ENCODE measurements around the gene METTL13. TPM values are rescaled to one million over a fixed set of nuclear protein-coding genes. Genes with fewer than 3 reads are reported as not detected.

METTL13 gene
- total RNA-seq, 2 experiments from 2014 or later: 6.5 to 7.9 TPM

DNA sequence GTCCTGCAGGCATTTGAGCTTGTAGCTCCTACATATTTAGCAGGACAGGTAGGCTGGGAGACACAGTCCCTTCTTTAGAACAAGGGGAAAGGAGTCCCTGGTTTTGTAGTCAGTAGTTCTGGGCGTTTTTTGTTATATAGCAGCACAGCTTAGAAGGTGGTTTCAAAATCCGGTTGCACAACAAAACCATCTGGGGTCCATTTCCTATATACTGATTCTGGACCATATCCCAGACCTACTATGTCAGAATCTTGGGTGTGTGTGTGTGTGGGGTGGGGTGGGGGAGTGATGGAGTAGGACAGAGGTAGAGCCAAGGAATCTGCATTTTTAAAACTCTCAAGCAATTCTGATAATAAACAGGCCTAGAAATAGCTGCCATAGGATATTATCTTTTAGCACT lies 21.6 kb downstream of the METTL13 start:
- Histone ChIP-seq H3K4me3 (ENCODE audit: low read length) (no peak overlapping the region), H3K4me1 (ENCODE audit: insufficient read depth, low read length) (no peaks in the 10 kb centered on the region), H3K36me3 (ENCODE audit: insufficient read depth, low read length) (peaks cover 9% of the 10 kb centered on the region), H3K27ac (ENCODE audit: low read depth in 1 of 2, low read length in 2 of 2) (no peak overlapping the region), H3K9me3 (ENCODE audit: control insufficient read depth in 1 of 2, insufficient read depth in 1 of 2, low read length in 2 of 2) (no peaks in the 10 kb centered on the region), H3K27me3 (ENCODE audit: control insufficient read depth in 1 of 2, insufficient read depth in 2 of 2, low read length in 2 of 2) (no peaks in the 10 kb centered on the region)
- ATAC-seq (ENCODE audit: poor library complexity) (no peak), DNase-seq (no peak)
- CTCF ChIA-PET: no interaction called here
- intact Hi-C loops (cut with DNase I, micrococcal nuclease): loop anchor here (5.0 kb wide), 1 partner anchor 639 kb away; the partner anchor contains the start of gene PIGC (in 2 of the 2)
- peaks cover 5% of the 10 kb centered on the region for H3K36me3 Mint-ChIP-seq (ENCODE audit: low read depth)
- H3K4me3 Mint-ChIP-seq: no peak overlapping the region
- H3K4me1 Mint-ChIP-seq (ENCODE audit: low read depth): peaks cover 6% of the 10 kb centered on the region
- no peaks in the 10 kb centered on the region for H3K27me3 Mint-ChIP-seq
- H3K9me3 Mint-ChIP-seq: no peaks in the 10 kb centered on the region
- no peak overlapping the region for H3K27ac Mint-ChIP-seq
- TF ChIP-seq, protein P1, sequence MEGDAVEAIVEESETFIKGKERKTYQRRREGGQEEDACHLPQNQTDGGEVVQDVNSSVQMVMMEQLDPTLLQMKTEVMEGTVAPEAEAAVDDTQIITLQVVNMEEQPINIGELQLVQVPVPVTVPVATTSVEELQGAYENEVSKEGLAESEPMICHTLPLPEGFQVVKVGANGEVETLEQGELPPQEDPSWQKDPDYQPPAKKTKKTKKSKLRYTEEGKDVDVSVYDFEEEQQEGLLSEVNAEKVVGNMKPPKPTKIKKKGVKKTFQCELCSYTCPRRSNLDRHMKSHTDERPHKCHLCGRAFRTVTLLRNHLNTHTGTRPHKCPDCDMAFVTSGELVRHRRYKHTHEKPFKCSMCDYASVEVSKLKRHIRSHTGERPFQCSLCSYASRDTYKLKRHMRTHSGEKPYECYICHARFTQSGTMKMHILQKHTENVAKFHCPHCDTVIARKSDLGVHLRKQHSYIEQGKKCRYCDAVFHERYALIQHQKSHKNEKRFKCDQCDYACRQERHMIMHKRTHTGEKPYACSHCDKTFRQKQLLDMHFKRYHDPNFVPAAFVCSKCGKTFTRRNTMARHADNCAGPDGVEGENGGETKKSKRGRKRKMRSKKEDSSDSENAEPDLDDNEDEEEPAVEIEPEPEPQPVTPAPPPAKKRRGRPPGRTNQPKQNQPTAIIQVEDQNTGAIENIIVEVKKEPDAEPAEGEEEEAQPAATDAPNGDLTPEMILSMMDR (IDR thresholded peaks at IDR 0.05): no peak
- POLR2A ChIA-PET: interaction anchor here (0.8 kb wide), 2 partner anchors 40 to 61 kb away, joined by 3 read pairs; partner anchors contain the start of gene VAMP4

DNA sequence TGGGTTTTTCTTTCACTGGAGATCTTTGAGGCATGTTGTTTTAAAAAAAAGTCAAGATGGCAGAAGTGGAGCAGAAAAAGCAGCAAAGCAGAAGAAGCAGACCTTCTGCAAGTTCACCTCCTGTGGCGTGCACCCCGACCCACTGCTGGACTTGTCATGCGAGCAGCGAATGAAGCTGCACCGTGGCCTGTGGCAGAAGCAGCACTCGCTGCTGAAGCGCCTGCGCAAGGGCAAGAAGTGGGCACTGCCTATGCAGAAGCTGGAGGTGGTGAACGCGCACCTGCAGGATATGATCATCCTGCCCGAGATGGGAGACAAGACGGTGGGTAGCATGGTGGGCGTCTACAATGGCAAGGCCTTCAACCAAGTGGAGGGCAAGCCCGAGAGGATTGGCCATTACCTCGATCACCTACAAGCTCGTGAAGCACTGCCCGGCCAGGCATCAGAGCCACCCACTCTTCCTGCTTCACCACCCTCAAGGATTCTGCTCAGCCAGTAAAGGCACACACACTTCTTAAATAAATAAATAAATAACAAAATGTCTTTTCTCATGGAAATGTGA lies 22.1 kb downstream of the METTL13 start:
- Histone ChIP-seq H3K27ac (ENCODE audit: low read depth in 1 of 2, low read length in 2 of 2) (no peak overlapping the region), H3K4me1 (ENCODE audit: insufficient read depth, low read length) (no peaks in the 10 kb centered on the region), H3K4me3 (ENCODE audit: low read length) (no peak overlapping the region), H3K27me3 (ENCODE audit: control insufficient read depth in 1 of 2, insufficient read depth in 2 of 2, low read length in 2 of 2) (no peaks in the 10 kb centered on the region), H3K36me3 (ENCODE audit: insufficient read depth, low read length) (peaks cover 5% of the 10 kb centered on the region), H3K9me3 (ENCODE audit: control insufficient read depth in 1 of 2, insufficient read depth in 1 of 2, low read length in 2 of 2) (no peaks in the 10 kb centered on the region)
- intact Hi-C loops (cut with DNase I, micrococcal nuclease): loop anchor here (5.0 kb wide), 1 partner anchor 639 kb away; the partner anchor contains the start of gene PIGC (in 2 of the 2)
- H3K36me3 Mint-ChIP-seq (ENCODE audit: low read depth): peaks cover 2% of the 10 kb centered on the region
- DNase-seq (no peak), ATAC-seq (ENCODE audit: poor library complexity) (no peak)
- H3K4me3 Mint-ChIP-seq: no peak overlapping the region
- ChIA-PET CTCF (no interaction called here), POLR2A (interaction anchor here (0.6 to 0.8 kb wide), 3 partner anchors 39 to 446 kb away, joined by 3 read pairs; partner anchors contain the start of gene VAMP4)
- no peak overlapping the region for H3K27ac Mint-ChIP-seq
- H3K4me1 Mint-ChIP-seq (ENCODE audit: low read depth): peaks cover 6% of the 10 kb centered on the region
- no peaks in the 10 kb centered on the region for H3K27me3 Mint-ChIP-seq
- H3K9me3 Mint-ChIP-seq: no peaks in the 10 kb centered on the region
- TF ChIP-seq, protein P1 (IDR thresholded peaks at IDR 0.05): no peak

- no peaks in the 10 kb centered on the region for H3K9me3 ChIP-seq (ENCODE audit: control insufficient read depth in 1 of 2, insufficient read depth in 1 of 2, low read length in 2 of 2)
- DNase-seq: peak in 1 of 14 experiments; percentile 13
These were observed 24.1 kb downstream of the METTL13 start for GRCh38 chr1:171805395-171806115.

More at GRCh38 chr1:171805395-171806115, 24.1 kb downstream of the METTL13 start:
- Mint-ChIP-seq H3K27ac (no peak overlapping the region), H3K36me3 (ENCODE audit: low read depth) (no peaks in the 10 kb centered on the region), H3K9me3 (no peaks in the 10 kb centered on the region), H3K27me3 (no peaks in the 10 kb centered on the region), H3K4me3 (no peak overlapping the region), H3K4me1 (ENCODE audit: low read depth) (peaks cover 6% of the 10 kb centered on the region)
- POLR2A ChIA-PET: no interaction called here
- Histone ChIP-seq H3K4me3 (ENCODE audit: low read length) (no peak overlapping the region), H3K36me3 (ENCODE audit: insufficient read depth, low read length) (peaks cover under 1% of the 10 kb centered on the region), H3K4me1 (ENCODE audit: insufficient read depth, low read length) (no peaks in the 10 kb centered on the region), H3K27ac (ENCODE audit: low read depth in 1 of 2, low read length in 2 of 2) (no peak overlapping the region), H3K27me3 (ENCODE audit: control insufficient read depth in 1 of 2, insufficient read depth in 2 of 2, low read length in 2 of 2) (no peaks in the 10 kb centered on the region)
- ATAC-seq (ENCODE audit: poor library complexity): no peak
- TF ChIP-seq, protein P1 (IDR thresholded peaks at IDR 0.05): no peak
- CTCF ChIA-PET: interaction anchor here (1.0 kb wide), 1 partner anchor 176 kb away, joined by 3 read pairs; no protein-coding TSS in a partner anchor
- intact Hi-C loops (cut with DNase I, micrococcal nuclease): no loop called here
